Ramos (cell line): ENCODE results near the gene BNIP3.
"Not testable (repeated sequence)": the region's sequence is repeated elsewhere in the genome, so short reads cannot be mapped to it uniquely, and the experiment has no call there.

Experiments
- in situ Hi-C: fragments of 300-500 bp; cut with MboI; formaldehyde crosslinking; loops from one replicate; pipeline ENCODE4 v1.14.3; 2022; ENCODE audit warnings: low sequenced_read_pairs; ENCODE audit not compliant: unreplicated experiment

The BNIP3 gene

DNA sequence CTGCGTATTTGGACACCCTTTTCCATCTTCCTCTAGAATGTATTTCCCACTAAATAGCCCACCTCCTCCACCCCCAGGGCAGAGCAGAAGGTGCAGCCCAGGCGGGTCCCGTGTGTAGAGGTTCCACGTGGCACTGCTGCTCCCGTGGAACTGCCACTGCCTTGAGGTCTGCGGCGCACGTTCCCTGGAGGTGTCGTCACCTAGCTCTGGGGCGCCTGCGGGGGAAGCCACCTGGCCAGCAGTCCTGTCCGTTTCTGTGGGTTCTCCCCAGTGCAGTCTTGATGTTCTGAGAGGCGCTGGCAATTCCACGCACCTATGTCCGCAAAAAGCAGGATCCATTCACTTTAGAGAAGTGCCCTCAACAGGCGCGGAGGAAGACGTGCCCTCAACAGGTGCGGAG, 21.9 kb downstream of the BNIP3 start:
- in situ Hi-C loops = no loop called here

DNA sequence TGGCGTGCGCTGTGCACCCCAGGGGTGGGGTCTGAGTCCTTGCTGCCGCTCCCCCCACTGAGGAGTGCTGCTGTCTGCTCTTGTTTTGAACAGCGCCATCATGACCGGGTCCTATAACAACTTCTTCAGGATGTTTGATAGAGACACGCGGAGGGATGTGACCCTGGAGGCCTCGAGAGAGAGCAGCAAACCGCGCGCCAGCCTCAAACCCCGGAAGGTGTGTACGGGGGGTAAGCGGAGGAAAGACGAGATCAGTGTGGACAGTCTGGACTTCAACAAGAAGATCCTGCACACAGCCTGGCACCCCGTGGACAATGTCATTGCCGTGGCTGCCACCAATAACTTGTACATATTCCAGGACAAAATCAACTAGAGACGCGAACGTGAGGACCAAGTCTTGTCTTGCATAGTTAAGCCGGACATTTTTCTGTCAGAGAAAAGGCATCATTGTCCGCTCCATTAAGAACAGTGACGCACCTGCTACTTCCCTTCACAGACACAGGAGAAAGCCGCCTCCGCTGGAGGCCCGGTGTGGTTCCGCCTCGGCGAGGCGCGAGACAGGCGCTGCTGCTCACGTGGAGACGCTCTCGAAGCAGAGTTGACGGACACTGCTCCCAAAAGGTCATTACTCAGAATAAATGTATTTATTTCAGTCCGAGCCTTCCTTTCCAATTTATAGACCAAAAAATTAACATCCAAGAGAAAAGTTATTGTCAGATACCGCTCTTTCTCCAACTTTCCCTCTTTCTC, 26.0 kb downstream of the BNIP3 start:
- in situ Hi-C loops = no loop called here

DNA sequence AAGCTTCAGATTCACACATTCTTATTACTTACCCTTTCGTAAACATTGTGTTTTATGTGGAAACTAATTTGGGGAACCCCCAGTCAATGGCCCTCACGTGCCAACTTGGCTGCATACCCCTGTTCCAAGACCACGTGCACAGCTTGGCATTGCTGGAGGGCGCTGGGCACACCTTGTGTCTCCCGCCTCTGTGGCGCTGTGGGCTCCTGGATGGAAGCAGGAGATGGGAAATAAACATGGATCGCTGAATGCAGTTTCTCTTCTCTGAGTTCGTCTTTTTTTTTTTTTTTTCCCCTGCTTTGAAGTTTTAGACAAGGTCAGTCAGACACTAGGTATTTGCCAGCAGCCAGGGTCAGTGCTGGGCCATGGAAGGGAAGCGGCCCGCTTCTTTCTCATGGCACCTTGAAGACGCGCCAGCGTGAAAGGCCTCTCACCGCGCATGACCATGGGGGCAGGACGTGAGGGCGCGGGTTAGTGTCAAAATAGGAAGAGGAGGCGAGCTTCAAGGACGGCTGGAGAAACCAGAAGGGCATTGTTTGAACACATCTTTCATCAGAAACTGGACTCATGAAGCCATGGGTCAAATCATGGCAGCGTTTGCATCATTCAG, 27.3 kb downstream of the BNIP3 start:
- in situ Hi-C loops = no loop called here

DNA sequence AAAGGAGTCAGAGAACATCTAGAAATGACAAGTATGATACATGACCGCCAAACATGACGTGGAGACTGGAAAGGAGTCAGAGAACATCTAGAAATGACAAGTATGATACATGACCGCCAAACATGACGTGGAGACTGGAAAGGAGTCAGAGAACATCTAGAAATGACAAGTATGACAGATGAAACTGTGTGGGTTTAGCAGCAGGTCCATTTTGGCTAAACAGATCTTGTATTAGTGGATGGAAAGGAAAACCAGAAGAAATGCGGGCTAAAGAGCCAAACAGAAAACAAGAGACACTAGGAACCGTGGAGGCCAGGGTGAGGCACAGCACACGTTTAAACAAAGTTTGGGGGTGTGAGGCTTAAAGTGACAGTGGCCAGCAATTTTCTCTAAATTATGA, 31.8 kb downstream of the BNIP3 start:
- in situ Hi-C loops = not testable (repeated sequence)

DNA sequence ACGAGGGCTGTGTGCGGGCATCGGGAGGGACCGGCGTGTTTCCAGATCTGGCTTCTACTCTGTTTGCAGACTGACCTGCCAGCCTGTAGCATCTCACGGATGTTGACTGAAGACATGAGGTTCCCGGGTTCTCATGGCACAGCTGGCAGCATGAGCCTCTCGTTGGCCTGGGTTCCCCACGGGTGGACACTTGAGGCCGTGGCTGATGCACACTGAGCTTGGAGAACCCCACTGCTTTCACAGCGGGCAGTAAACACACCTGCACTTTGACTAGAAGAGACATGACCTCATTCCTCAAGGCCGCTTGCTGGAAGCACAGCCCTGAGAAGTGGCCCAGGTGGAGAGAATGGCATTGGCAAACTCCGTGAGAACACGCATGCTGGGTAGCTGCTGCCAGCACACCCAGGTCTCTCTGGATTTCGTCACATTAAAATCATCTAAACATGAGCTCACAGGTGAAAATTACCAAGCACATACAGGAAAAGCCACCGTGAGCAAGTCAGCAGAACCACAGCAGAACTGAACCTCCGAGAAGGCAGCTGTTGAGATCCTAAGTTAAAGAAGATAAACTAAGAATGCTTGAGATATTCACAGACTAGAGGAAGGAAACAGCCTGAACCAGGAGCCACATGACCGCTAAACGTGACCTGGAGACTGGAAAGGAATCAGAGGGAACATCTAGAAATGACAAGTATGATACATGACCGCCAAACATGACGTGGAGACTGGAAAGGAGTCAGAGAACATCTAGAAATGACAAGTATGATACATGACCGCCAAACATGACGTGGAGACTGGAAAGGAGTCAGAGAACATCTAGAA, 32.5 kb downstream of the BNIP3 start:
- in situ Hi-C loops = no loop called here

DNA sequence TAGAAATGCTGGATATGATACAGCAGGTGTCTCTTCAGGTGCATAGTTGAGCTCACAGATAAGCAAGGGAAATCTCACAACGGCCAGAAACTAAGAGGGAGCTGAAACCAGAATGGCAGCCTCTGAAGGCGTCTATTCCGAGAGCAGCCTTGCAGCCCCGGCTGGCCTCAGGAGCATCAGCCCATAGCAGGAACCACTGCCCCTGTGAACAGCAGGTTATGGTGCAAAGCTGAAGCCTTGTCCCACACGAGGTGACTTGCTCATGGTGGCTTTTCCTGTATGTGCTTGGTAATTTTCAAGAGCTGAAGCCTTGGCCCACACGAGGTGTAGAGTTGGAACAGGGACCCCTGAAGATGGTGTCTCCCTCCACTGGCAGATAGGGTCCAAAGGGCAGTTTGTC, 33.2 kb downstream of the BNIP3 start:
- in situ Hi-C loops = no loop called here

DNA sequence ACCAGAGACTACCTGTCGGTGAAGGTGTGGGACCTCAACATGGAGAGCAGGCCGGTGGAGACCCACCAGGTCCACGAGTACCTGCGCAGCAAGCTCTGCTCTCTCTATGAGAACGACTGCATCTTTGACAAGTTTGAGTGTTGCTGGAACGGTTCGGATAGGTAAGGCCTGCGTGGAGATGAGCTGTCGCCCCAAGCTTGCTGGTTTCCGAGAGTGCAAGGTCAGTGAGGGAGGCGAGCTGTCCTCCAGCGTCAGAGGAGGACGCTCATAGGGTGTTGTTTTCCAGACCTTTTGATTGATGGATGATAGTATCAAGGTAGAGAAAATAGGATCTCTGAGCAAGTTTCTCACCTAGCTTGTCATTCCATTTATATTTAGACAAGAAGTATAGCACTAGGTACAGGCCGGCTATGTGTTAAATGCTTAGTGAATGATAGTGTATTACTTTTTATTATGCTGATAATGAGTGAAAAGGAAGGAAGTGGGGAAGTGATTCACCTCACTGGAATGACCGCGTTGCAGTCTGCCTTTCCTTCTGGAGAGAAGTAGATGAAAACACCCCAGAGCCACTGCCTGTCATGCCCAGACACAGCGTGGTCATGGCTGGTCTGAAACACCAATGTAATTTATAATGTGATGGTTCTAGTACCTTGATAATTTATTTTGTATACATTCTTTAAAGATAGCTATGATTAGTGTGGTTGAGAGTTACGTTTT, 33.9 kb downstream of the BNIP3 start:
- in situ Hi-C loops = no loop called here

DNA sequence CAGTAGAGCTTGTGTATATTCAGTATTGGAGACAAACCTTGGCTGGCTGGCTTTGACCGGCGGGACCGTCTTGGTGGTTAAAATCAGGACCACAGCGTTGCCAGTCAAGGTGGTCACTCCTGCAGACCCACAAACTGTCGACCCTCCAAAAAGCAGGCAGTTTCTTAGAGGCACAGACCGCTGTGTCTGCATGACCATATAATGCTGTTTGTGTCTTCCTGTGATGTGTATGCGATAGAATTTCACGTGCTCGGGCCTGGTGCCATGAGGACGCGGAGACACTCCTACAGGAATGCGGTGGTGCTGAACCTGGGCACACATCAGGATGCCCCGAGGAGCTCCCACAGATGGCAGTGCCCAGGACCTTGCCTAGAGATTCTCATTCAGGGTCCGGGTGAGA, 34.8 kb downstream of the BNIP3 start:
- in situ Hi-C loops = no loop called here

DNA sequence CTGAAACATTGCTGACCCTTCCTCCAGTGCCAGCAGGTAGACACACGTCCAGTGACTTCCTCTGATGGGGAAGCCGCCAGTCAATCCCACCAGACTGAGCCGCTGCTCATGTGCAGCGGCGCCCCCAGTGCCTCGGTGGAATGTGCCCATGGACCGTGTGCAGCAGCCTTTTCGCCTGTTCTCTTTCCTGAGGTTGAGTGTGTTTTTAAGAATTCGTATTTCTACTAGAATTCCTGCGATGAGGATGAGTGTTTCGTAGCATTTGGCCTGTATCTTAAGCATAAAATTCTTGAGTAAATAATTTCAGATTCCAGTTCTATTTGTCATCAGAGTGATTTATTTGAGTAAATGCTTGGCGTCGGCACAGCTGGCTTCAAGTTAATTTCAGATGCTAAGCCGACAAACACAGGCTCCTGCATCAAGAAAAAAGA, 35.4 kb downstream of the BNIP3 start:
- in situ Hi-C loops = no loop called here

DNA sequence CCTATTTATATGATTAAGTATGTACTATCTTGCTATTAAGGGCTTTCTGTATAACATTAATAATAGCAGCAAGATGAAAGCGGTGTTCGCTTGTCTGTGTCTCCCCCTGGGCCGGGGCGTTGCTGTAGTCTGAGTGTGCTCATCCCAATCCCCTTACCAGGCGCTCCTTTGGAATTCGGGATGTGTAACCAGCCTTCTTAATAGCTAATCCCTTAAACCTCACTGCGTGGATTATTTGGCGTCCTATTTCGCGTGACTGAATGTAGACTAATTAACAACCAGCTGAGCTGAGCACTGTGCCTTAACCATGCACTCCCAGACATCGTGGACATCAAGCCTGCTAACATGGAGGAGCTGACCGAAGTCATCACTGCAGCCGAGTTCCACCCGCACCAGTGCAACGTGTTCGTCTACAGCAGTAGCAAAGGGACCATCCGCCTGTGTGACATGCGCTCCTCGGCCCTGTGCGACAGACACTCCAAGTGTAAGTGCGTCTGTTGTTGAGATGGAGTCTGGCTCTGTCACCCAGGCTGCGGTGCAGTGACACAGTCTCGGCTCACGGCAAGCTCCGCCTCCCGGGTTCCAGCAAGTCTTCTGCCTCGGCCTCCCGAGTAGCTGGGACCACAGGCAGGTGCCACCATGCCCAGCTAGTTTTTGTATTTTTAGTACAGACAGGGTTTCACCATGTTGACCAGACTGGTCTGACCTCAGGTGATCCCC, 36.6 kb downstream of the BNIP3 start:
- in situ Hi-C loops = no loop called here

DNA sequence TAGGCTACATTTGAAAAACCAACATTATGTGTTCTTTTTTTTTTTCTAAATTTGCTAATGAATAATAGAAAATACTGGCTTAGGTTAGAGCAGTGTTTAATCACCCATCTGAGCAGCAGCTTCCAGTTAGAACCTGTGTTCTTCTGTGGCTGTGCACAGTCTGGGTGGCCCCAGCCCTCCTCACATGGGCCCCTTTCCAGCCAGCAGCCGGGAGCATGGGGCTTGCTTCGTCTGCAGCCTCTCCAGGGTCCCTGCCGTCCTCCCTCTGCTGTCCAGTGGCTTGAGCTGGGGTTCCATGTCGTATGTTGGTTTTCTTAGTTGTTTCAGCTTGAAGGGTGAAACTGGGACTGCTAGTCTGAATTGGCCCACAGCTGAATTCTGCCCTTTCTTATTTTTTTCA, 37.3 kb downstream of the BNIP3 start:
- in situ Hi-C loops = no loop called here

DNA sequence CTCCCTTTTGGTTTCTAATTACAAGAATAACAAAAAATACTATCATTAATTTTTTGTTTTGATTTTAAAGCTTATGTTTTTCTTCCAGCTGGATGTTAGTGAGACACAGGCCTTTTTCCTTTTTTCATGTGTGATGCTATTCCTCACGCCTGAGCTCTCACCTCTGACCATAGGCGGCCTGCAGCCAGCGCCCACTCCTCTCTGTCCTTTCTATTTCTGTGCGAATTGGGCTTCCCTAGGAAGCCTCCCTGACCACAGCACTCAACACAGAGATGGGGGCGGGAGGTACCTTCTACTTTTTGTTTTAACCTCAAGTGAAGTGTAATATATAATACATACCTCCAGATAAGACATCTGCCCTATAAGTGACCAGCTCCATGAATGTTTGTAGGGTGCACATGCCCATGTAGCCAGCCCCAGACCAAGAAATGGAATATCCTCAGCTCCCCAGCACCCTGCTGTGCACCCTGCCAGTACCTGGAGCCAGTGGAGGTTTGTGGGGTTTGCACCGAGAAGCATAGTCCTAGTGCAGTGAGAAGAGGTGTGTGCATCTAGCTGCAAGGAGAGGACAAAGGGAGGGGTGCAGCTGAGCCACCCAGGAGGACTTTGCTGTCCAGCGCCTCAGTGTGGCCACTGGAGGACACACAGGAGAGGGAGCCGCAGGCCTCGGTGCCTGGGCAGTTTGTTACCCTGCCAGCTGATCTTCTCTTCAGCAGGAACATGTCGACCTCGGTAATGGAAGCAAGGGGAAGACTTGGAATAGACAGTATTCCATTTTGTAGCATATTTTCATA, 38.5 kb downstream of the BNIP3 start:
- in situ Hi-C loops = no loop called here

DNA sequence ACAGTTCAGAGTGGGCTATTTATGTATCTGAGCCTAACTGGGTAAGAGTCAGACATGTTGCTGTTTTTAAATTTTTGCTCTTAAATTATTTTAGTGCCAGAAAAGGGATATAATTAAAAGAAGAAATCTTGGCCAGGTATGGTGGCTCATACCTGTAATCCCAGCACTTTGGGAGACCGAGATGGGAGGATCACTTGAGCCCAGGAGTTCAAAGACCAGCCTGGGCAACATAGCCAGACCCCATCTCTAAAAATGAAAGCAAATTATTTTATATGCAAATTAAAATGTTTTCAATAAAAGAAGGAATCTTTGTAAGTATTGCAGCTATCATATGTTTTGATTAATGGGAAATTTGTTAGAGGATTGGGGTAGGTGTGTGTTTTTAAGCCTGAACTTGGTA, 39.3 kb downstream of the BNIP3 start:
- in situ Hi-C loops = no loop called here

DNA sequence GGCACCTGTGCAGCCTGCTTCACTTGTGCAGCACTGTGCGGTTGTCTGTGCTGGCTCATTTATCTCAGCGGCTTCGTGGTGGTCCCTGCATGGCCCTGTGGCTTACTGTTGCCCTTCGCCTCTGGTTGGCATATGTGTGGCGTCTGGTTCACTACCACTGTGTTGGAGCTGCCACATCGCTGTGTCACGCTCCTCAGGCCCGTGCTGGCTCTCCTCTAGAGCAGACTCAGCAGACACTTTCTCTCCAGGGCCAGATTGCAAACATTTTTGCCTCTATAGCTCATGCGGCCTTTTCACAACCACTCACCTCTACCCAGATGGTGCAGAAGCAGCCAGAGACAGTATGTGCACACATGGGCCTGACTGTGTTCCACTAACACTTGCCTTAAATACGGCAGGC, 43.0 kb downstream of the BNIP3 start:
- in situ Hi-C loops = no loop called here

DNA sequence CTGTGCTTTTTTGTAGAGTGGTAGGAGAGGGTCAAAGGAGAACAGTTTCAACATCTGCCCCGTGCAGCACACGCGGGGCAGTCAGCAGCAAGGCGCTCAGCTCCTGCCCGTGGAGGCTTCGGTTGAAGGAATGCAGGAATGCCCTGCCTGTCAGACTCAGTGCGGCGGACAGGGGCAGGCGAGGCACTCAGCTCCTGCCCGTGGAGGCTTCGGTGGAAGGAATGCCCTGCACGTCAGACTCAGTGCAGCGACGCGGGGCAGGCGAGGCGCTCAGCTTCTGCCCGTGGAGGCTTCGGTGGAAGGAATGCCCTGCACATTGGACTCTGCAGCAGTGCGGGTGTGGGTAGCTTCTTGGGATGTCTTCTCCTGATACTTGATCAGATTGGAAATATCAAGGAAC, 43.9 kb downstream of the BNIP3 start:
- in situ Hi-C loops = no loop called here

DNA sequence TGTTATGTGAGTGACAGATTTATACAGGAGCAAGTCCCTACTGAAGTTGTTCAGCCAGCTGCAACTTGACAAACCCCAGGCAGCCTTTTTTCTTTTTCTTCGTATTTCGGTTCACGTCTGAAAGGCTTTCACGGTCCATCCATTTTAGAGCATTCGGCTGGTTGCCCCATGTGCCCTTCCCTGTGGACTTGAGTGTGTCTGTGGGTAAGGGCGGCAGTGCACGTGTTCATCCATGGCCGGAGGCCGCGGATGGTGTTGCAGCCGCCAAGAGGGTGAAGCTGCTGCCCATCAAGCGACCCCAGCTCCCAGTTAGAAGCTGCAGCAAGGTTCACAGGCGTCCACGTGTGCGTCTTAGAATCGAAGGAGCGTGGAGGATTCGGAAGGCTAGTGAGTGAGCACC, 45.0 kb downstream of the BNIP3 start:
- in situ Hi-C loops = no loop called here

DNA sequence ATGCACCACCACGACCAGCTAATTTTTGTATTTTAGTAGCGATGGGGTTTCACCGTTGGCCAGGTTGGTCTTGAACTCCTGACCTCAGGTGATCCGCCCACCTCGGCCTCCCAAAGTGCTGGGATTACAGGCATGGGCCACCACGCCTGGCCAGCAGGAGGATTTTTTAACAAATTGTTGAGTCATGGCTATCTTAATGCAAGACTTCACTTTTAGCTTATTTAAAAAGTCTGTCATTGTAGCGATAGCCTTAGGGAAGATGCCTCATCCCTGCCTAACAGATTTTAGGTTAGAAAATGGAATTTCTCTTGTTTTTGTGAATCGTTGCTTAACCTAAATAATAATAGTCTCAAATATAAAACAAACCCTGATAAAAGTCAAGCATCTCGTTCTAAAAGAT, 45.4 kb downstream of the BNIP3 start:
- in situ Hi-C loops = no loop called here

DNA sequence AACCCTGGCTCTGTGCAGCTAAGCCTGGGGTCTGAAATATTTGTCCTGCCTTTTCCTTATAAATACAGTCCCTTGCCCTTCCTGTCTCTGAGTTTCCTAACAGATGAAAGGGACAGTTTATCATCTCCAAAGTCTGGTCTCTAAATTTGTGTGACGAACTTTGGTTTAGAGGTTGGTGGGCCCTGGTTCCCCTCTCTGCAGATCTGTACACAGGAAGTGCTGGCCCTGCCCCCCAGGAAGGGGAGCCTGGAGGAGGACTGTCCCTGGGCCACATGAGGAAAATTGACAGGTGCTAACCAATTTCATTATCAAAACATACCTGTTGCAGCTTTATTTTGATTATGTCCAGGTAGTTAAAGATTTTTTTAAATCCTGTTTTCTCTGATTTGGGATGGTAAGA, 46.5 kb downstream of the BNIP3 start:
- in situ Hi-C loops = no loop called here

DNA sequence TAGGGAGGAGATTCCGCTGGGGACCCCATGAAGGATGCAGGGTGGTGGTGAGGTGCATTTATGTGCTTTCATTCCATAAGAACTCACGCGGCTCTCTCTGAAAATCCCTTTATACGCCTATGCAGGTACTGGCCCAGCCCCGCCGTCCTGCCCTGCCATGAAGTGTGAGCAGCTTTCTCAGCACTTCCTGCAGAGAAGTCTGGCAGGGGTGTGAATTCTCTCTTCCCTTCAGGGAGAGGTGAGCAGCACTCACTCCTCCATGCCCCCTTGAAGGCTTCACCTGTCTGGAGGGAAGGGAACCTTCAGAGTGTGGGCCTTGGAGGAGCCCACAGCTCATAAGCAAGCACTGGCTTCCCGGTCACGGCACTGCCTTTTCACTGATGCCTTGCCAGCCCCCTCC, 47.0 kb downstream of the BNIP3 start:
- in situ Hi-C loops = no loop called here
